ENCODE results near the gene P2RX6. TPM values are rescaled to one million over a fixed set of nuclear protein-coding genes. Genes with fewer than 3 reads are reported as not detected.
A peak's percentile ranks its signal among the peaks of the same experiment; 100 is the strongest.

The P2RX6 gene
- total and polyA plus RNA-seq, 9 of the 15 experiments (the other 6 are each of a cell fraction or from before 2014, with no cell fraction given): 0.01 to 3.9 (median 1.5) TPM; not detected in 1

GRCh38 chr22:21013657-21014201 lies 1.2 kb upstream of the P2RX6 start (continued):
- peak; percentile 80 for TF ChIP-seq THRB (CRISPR knock-in tag; conservative IDR thresholded peaks at IDR 0.05)
- no peak for TF ChIP-seq MECOM (CRISPR knock-in tag; IDR thresholded peaks at IDR 0.05)
- TF ChIP-seq HOXB6 (CRISPR knock-in tag; IDR thresholded peaks at IDR 0.05; ENCODE audit: borderline replicate concordance): no peak; the same call in 1 of the 2 replicates
- TF ChIP-seq TCFL5 (CRISPR knock-in tag; conservative IDR thresholded peaks at IDR 0.05): no peak; the same call in 1 of the 2 replicates
- no peak for TF ChIP-seq HSF4 (CRISPR knock-in tag; IDR thresholded peaks at IDR 0.05; ENCODE audit: borderline replicate concordance)
- no peak for TF ChIP-seq E2F4 (CRISPR knock-in tag; IDR thresholded peaks at IDR 0.05; ENCODE audit: low read depth)
- no peak for TF ChIP-seq JUN (IDR thresholded peaks at IDR 0.05; ENCODE audit: borderline replicate concordance, low read depth, low read length)
- no peak for TF ChIP-seq JUN (CRISPR knock-in tag; IDR thresholded peaks at IDR 0.05; ENCODE audit: borderline replicate concordance)
- TF ChIP-seq FOXM1 (IDR thresholded peaks at IDR 0.05; ENCODE audit: low read depth): no peak
- no peak for TF ChIP-seq FOXM1 (CRISPR knock-in tag; IDR thresholded peaks at IDR 0.05; ENCODE audit: low read depth)
- no peak for TF ChIP-seq NCOA4 (IDR thresholded peaks at IDR 0.05; ENCODE audit: partially characterized antibody)
- no peak for TF ChIP-seq MCM3 (IDR thresholded peaks at IDR 0.05)
- TF ChIP-seq GABPB1 (CRISPR knock-in tag; IDR thresholded peaks at IDR 0.05): no peak
- TF ChIP-seq ZNF3 (CRISPR knock-in tag; IDR thresholded peaks at IDR 0.05): no peak
- no peak for TF ChIP-seq MEIS2 (IDR thresholded peaks at IDR 0.05; ENCODE audit: partially characterized antibody)
- TF ChIP-seq KLF13 (tag; IDR thresholded peaks at IDR 0.05; ENCODE audit: borderline replicate concordance, low read depth): no peak
- TF ChIP-seq ID3 (CRISPR knock-in tag; IDR thresholded peaks at IDR 0.05): no peak
- no peak for TF ChIP-seq ID3 (tag; IDR thresholded peaks at IDR 0.05)
- TF ChIP-seq HLTF (IDR thresholded peaks at IDR 0.05): no peak
- no peak; a peak in 1 of 4 replicates for TF ChIP-seq ETV6 (IDR thresholded peaks at IDR 0.05; ENCODE audit: borderline replicate concordance in 1 of 2, low read depth in 2 of 2, low read length in 1 of 2)
- TF ChIP-seq ETV6 (CRISPR knock-in tag; IDR thresholded peaks at IDR 0.05; ENCODE audit: borderline replicate concordance): no peak
- TF ChIP-seq E2F3 (CRISPR knock-in tag; IDR thresholded peaks at IDR 0.05): peak; percentile 95
- no peak for TF ChIP-seq ZNF384 (IDR thresholded peaks at IDR 0.05; ENCODE audit: low read depth, low read length)
- TF ChIP-seq ZNF655 (CRISPR knock-in tag; IDR thresholded peaks at IDR 0.05): no peak
- TF ChIP-seq ZNF184 (CRISPR knock-in tag; IDR thresholded peaks at IDR 0.05): no peak
- peak; percentile 46 for TF ChIP-seq WHSC1 (IDR thresholded peaks at IDR 0.05; ENCODE audit: low read length)
- TF ChIP-seq XRCC4 (IDR thresholded peaks at IDR 0.05; ENCODE audit: extremely low read depth, insufficient read depth, insufficient read length): no peak

Measured in K562 (cell line).